PC-3 (cell line): ENCODE data around the gene MACROD2.

ENCODE experiments used
- EZH2 ChIP-seq: fragments of 300-600 bp; sonication (generic); IDR thresholded peaks from one replicate; pipeline ENCODE4 v1.6.1; 2017; ENCODE audit warnings: antibody characterized with exemption, mild to moderate bottlenecking, low read length; ENCODE audit not compliant: unreplicated experiment
- EZH2phosphoT487 ChIP-seq: fragments of 300-600 bp; sonication (generic); IDR thresholded peaks from 2 replicates; pipeline ENCODE4 v1.6.1; 2018; ENCODE audit warnings: mild to moderate bottlenecking, antibody characterized with exemption, low read length, borderline replicate concordance
- TF ChIP-seq, protein P1 (sequence below): fragments of 300-600 bp; sonication (generic); conservative IDR thresholded peaks from 2 replicates; pipeline ENCODE4 v1.5.1; 2017; ENCODE audit warnings: antibody characterized with exemption, low read depth, mild to moderate bottlenecking, low read length

GRCh38 chr20:16001286-16001685 is 2006.0 kb downstream of the MACROD2 start:
- TF ChIP-seq, protein P1, sequence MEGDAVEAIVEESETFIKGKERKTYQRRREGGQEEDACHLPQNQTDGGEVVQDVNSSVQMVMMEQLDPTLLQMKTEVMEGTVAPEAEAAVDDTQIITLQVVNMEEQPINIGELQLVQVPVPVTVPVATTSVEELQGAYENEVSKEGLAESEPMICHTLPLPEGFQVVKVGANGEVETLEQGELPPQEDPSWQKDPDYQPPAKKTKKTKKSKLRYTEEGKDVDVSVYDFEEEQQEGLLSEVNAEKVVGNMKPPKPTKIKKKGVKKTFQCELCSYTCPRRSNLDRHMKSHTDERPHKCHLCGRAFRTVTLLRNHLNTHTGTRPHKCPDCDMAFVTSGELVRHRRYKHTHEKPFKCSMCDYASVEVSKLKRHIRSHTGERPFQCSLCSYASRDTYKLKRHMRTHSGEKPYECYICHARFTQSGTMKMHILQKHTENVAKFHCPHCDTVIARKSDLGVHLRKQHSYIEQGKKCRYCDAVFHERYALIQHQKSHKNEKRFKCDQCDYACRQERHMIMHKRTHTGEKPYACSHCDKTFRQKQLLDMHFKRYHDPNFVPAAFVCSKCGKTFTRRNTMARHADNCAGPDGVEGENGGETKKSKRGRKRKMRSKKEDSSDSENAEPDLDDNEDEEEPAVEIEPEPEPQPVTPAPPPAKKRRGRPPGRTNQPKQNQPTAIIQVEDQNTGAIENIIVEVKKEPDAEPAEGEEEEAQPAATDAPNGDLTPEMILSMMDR = no peak
- TF ChIP-seq EZH2 (no peak), EZH2phosphoT487 (no peak)
